ENCODE results near the gene OAT.

DNA sequence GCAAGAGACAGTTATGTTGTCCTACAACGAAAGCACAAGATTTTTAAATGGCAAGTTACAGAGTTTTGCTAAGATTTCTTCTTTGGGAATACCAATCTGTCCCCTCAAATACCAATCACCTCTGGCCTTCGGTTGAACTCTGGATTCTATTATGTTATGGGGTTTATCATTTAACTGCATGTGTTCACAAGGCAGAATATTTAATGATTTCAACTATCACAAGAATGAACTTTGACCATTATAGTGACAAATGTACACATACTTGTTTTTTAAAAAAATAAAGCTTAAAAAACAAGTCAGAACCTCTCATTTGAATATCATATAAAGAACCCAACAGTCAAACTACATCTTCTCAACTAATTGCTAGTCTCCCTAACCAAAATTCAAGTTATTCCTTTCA lies 11.3 kb downstream of the OAT start:
- TF ChIP-seq, protein P1, sequence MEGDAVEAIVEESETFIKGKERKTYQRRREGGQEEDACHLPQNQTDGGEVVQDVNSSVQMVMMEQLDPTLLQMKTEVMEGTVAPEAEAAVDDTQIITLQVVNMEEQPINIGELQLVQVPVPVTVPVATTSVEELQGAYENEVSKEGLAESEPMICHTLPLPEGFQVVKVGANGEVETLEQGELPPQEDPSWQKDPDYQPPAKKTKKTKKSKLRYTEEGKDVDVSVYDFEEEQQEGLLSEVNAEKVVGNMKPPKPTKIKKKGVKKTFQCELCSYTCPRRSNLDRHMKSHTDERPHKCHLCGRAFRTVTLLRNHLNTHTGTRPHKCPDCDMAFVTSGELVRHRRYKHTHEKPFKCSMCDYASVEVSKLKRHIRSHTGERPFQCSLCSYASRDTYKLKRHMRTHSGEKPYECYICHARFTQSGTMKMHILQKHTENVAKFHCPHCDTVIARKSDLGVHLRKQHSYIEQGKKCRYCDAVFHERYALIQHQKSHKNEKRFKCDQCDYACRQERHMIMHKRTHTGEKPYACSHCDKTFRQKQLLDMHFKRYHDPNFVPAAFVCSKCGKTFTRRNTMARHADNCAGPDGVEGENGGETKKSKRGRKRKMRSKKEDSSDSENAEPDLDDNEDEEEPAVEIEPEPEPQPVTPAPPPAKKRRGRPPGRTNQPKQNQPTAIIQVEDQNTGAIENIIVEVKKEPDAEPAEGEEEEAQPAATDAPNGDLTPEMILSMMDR (conservative IDR thresholded peaks at IDR 0.05; ENCODE audit: low read length), result no peak
- no peak for TF ChIP-seq EZH2phosphoT487 (IDR thresholded peaks at IDR 0.05; ENCODE audit: borderline replicate concordance)

Data from Loucy (cell line).